ENCODE results near the gene OXNAD1.

Gene OXNAD1

GRCh38 chr3:16328124-16328523, 63.1 kb downstream of the OXNAD1 start:
- DNase-seq (ENCODE audit: low read depth, low spot score) = no peak

GRCh38 chr3:16329036-16329825, 64.2 kb downstream of the OXNAD1 start:
- DNase-seq (ENCODE audit: low read depth, low spot score) = no peak

- DNase-seq (ENCODE audit: low read depth, low spot score) = no peak
These were observed 64.8 kb downstream of the OXNAD1 start for GRCh38 chr3:16329826-16330129.

- no peak for DNase-seq (ENCODE audit: low read depth, low spot score)
These were observed 65.3 kb downstream of the OXNAD1 start for GRCh38 chr3:16330351-16330750.

- DNase-seq (ENCODE audit: low read depth, low spot score) = no peak
These were observed 66.4 kb downstream of the OXNAD1 start for GRCh38 chr3:16331319-16331883.

GRCh38 chr3:16332904-16333426, 68.0 kb downstream of the OXNAD1 start:
- no peak for DNase-seq (ENCODE audit: low read depth, low spot score)

GRCh38 chr3:16334909-16335308, 69.9 kb downstream of the OXNAD1 start:
- no peak for DNase-seq (ENCODE audit: low read depth, low spot score)

GRCh38 chr3:16335333-16335732, 70.3 kb downstream of the OXNAD1 start:
- no peak for DNase-seq (ENCODE audit: low read depth, low spot score)

GRCh38 chr3:16335772-16336645, 71.0 kb downstream of the OXNAD1 start:
- DNase-seq (ENCODE audit: low read depth, low spot score) = no peak

- no peak for DNase-seq (ENCODE audit: low read depth, low spot score)
These were observed 71.8 kb downstream of the OXNAD1 start for GRCh38 chr3:16336825-16337224.

GRCh38 chr3:16337856-16338540, 73.0 kb downstream of the OXNAD1 start:
- DNase-seq (ENCODE audit: low read depth, low spot score) = peak; percentile 10

GRCh38 chr3:16338999-16339398, 74.0 kb downstream of the OXNAD1 start:
- DNase-seq (ENCODE audit: low read depth, low spot score) = no peak

- no peak for DNase-seq (ENCODE audit: low read depth, low spot score)
These were observed 78.1 kb downstream of the OXNAD1 start for GRCh38 chr3:16343101-16343500.

- no peak for DNase-seq (ENCODE audit: low read depth, low spot score)
These were observed 81.5 kb downstream of the OXNAD1 start for GRCh38 chr3:16346413-16347081.

- no peak for DNase-seq (ENCODE audit: low read depth, low spot score)
These were observed 82.5 kb downstream of the OXNAD1 start for GRCh38 chr3:16347548-16347947.

- no peak for DNase-seq (ENCODE audit: low read depth, low spot score)
These were observed 85.1 kb downstream of the OXNAD1 start for GRCh38 chr3:16349986-16350596.

- DNase-seq (ENCODE audit: low read depth, low spot score) = no peak
These were observed 85.7 kb downstream of the OXNAD1 start for GRCh38 chr3:16350597-16351318.

- no peak for DNase-seq (ENCODE audit: low read depth, low spot score)
These were observed 87.4 kb downstream of the OXNAD1 start for GRCh38 chr3:16352428-16352827.

GRCh38 chr3:16354291-16354690, 89.3 kb downstream of the OXNAD1 start:
- DNase-seq (ENCODE audit: low read depth, low spot score) = no peak

All from activated CD4-positive, CD25-positive, alpha-beta regulatory T cell treated with anti-CD3 and anti-CD28 coated beads, Interleukin-2, amount 50 U/mL, for 16 hours (primary cell).